SW 1271 (cell line): ENCODE results near the gene WSB2.

Source experiments
- DNase-seq, 2 experiments: peaks; one replicate each; lab custom pipeline; 2025; lab: John Stamatoyannopoulos, UW

The WSB2 gene

GRCh38 chr12:117994551-117995438, 66.2 kb downstream of the WSB2 start:
- DNase-seq = no peak

- DNase-seq = peak; percentile 47 to 66
Measured at GRCh38 chr12:117986705-117987469, 74.1 kb downstream of the WSB2 start.

GRCh38 chr12:117985182-117985581, 75.8 kb downstream of the WSB2 start:
- no peak for DNase-seq
